ENCODE results near the gene VWA3B.
"Not testable (repeated sequence)": the region's sequence is repeated elsewhere in the genome, so short reads cannot be mapped to it uniquely, and the experiment has no call there.

VWA3B gene

DNA sequence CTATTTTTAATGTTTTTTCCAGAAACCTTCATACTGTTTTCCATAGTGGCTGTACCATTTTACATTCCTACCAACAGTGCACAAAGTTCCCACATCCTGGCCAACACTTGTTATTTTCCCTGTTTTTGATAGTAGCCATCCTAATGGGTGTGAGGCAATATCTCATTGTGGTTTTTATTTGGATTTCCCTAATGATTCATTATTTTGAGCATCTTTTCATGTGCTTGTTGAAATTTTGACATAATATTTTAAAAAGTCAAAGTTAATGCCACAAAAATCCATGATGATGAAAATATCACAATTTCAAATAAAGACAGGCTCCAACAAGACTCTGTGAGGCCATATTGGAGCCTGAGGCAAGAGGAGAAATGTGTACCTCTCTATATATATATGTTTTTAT lies 50.2 kb downstream of the VWA3B start:
- no peak for DNase-seq (ENCODE audit: low spot score)

GRCh38 chr2:98138978-98139377 lies 52.0 kb downstream of the VWA3B start:
- not testable (repeated sequence) for DNase-seq (ENCODE audit: low spot score)

DNA sequence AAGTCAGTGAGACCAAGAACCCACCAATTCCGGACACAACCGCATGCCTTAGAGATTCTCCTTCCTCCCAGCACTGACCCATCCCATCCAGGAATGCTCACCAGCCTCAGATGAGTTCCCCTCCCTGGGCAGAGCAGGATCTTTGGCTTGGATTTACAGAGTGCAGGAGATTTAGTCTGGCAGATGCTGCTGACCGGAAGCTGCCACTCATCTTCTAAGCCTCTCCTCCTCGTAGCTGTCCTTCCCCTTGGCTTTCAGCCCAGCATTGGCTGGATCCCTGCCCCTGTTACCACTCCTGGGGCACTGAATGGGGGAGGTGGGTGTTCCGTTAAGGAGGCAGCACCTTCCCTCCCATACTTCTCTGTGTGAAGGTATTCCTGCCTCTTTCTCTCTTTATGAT lies 53.2 kb downstream of the VWA3B start:
- DNase-seq (ENCODE audit: low spot score): no peak

GRCh38 chr2:98142106-98142791 lies 55.3 kb downstream of the VWA3B start:
- DNase-seq (ENCODE audit: low spot score): no peak

DNA sequence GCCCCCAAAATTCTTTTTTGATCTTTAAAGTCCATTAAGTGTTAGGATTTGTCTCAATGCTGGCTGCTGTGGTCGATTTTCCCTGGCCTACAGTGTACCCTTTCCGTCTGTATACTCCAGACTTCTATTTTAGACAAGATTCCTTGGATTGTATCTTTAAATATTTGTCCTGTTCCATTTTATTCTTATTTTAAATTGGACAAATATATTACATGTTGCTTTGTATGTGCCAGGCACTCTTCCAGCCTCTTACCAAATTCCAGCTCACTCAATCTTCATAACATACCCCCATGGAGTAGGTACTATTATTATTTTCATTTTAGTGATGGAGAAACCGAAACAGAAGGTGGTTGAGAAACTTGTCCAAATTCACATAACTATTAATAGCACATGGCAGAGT lies 58.1 kb downstream of the VWA3B start:
- no peak for DNase-seq (ENCODE audit: low spot score)

- DNase-seq (ENCODE audit: low spot score): not testable (repeated sequence)
Measured at GRCh38 chr2:98147900-98148299, 60.9 kb downstream of the VWA3B start.

DNA sequence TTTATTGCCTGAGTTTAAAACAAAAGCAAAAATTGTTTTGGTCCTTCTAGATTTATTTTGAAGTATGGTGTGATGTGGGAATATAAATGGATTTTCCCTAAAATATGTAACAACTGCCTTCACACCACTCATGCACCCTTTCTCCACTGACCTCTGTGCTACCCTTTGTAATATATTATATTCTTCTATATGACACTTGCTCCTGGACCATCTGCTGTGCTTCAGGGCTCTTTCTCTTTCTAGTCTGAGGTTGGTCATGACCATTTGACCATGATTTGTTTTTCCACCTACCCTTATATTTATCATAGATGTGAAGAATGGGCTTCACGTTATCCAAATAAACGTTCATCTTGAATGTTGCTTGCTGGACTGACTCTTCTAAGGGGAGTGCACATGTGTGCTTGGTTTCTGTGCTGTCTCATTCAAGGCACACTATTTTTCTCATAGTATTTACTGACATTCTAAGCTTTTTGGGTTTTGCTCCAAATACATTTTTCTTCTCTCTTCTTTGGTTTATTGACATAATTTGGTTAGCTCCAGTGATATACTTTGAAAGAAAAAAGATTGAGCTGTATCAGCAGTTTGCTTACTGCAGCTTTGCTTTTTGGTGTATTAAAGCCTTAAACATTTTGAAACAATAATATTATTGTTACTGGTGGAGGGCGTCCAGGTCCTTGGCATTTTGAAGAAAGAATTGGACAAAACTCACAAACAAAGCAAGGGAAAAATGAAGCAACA lies 61.8 kb downstream of the VWA3B start:
- DNase-seq (ENCODE audit: low spot score): no peak

DNA sequence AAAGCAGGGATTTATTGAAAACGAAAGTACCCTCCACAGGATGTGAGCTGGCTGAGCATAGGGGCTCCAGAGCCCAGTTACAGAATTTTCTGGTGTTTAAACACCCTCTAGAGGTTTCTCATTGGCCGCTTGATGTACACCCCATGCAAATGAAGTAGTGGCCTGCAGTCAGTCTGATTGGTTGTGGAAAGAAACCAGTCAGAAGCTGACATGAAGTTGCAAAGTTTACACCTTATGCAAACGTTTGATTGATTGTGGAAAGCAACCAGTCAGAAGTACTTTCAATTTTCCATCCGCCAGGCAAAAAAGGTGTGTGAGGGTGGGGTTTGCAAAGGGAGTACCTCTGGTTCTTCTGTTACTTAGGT lies 62.3 kb downstream of the VWA3B start:
- DNase-seq (ENCODE audit: low spot score): no peak

DNA sequence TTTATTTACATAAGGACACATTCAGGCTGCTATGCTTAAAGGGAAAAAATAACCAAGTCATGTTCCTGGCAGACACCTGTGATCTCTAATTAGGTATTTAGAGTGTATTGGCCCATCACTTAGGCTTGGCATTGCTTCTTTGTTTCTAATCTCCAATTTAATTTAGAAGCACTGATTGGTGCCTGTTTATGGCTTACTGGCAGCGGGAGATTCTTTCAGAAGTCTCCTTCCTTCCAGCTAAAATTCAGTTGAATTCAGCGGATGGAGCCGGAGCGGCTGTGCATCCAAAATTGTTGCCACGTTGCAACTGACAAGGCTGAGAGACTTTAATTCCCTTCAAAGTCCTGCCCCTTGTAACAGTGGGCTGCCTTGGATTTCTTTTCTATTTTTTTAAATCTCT lies 66.5 kb downstream of the VWA3B start:
- no peak for DNase-seq (ENCODE audit: low spot score)

DNA sequence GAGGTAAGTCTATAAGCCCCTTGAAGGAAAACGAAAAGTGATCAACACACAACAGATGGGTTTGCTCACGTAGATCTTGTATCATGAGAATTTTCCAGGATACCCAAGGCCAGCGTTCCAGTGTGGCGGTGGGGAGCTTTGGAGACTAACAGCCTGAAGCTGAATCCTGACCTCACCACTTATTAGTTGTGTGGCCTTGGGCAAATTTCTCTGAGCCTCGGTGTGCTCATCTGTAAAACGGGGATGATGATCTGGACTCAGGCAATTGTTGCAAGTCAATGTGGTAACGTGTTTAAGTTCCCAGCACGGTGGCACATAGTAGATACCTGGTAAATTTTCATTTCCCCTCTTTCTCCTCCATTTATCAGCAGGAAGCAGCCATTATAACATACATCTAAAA lies 68.3 kb downstream of the VWA3B start:
- DNase-seq (ENCODE audit: low spot score): no peak

- DNase-seq (ENCODE audit: low spot score): no peak
Measured at GRCh38 chr2:98155716-98156115, 68.7 kb downstream of the VWA3B start.

DNA sequence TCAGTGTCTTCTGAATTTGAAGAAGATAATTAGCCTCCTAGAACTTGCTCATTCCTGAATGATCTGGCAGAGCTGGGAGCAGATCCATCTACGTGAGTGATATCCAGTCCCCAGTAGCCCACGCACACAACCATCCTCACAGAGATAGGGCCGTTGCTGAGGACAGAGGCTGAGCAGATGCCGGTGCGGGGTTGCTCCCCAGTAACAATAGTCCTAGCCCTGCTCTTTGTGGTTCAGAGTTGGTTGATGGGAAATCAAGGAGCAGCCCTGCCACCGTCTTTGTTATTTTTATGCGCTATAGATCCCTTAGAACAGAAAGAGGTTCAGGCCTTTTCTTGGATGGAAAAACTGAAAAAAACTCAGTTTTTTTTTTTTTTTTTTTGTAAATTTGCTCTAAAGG lies 69.3 kb downstream of the VWA3B start:
- no peak for DNase-seq (ENCODE audit: low spot score)

DNA sequence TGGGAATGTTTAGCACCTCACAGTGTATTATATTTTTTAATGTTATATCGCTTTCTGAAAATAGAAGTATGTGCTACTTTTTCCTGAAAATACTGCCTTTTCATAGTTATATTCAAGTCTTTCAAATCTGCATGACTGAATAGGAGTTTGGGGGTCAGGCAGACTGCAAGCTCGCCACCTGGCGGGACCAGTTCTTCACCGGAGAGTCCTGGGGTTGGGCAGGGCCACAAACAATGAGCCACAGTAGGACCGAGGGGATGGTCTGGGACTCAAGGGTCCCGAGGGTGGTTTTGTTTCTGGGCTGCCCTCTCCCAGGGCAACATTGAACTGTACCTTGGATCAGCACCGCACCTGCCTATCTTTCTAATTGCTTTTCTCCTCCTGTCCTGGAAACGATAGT lies 70.6 kb downstream of the VWA3B start:
- DNase-seq (ENCODE audit: low spot score): no peak

GRCh38 chr2:98158305-98158704 lies 71.3 kb downstream of the VWA3B start:
- DNase-seq (ENCODE audit: low spot score): no peak

DNA sequence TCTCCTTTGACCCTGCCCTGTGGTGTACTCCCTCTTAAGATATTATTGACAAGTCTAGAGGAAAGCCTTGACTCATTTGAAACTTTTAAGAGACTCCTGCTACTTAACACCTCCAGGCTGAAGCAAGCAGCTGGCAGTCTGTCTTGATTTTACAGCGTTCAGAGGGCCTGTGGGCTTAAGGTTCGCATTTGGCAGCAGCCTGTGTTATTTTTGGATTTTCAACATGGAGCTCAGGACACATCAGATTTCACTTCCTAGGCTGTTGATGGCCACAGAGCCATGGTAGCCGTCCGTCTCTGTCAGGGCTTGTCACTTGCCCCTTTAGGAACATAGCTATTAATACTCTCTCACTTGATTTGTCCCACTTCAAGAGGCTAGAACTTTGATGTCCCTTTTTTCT lies 73.6 kb downstream of the VWA3B start:
- DNase-seq (ENCODE audit: low spot score): no peak

GRCh38 chr2:98161186-98161585 lies 74.2 kb downstream of the VWA3B start:
- no peak for DNase-seq (ENCODE audit: low spot score)

DNA sequence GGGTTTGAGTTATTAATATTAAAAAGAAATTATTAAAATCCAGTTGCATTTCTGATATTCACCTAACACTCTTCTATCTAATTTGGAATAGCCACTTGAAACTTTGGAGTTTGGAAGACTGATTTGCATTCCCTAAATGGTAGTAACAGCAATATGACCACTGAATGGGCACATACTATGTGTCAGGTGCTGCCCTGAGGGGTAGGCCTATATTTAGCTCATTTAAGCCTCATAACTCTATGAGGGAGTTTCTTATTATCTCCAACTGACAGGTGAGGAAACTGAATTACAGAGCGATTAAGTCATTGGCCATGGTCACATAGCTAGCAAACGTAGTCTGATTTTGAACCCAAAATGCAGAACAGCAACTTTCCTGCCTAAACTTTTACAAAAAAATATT lies 77.3 kb downstream of the VWA3B start:
- DNase-seq (ENCODE audit: low spot score): no peak

GRCh38 chr2:98165516-98166071 lies 78.6 kb downstream of the VWA3B start:
- no peak for DNase-seq (ENCODE audit: low spot score)

GRCh38 chr2:98167916-98168315 lies 80.9 kb downstream of the VWA3B start:
- no peak for DNase-seq (ENCODE audit: low spot score)

DNA sequence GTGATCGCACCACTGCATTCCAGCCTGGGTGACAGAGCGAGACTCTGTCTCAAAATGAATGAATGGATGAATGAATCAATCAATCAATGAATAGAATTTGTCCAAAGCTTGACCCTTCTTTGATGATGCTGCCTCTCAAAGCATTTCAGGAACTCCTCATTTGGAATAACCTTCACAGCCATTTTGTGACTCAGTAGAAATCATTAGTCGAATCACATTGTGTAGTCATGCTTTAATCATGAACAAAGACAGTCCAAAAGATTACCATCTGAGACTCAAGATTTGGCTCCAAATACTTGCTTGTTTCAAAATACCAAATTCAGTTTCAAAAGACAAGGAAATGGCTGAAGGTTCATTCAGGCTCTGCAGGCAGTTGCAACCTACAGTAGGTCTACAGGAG lies 83.1 kb downstream of the VWA3B start:
- DNase-seq (ENCODE audit: low spot score): no peak

GRCh38 chr2:98172150-98172765 lies 85.3 kb downstream of the VWA3B start:
- DNase-seq (ENCODE audit: low spot score): no peak

DNA sequence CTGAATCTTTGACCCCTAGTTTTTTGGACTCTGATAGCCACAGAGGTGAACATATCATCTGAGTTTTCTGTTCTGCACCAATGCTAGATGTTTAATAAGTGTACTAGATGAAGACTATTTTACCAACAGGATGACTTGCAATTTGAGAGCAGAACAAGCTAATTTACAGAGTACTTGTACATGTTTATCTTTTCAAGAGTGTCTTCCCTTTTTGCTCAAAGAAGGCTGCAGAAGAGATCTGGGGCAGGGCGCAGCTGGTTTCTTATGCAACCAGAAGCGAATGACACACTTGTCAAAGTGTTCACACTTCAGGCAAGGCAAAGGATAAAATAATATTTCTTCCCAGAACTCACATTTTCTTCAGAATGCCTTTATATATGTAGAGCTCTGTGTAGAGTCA lies 86.0 kb downstream of the VWA3B start:
- no peak for DNase-seq (ENCODE audit: low spot score)

- DNase-seq (ENCODE audit: low spot score): no peak
Measured at GRCh38 chr2:98175811-98176210, 88.8 kb downstream of the VWA3B start.

Measured in D341Med (cell line).